SK-N-SH (cell line): ENCODE results near the gene SLC22A7. TPM values are rescaled to one million over a fixed set of nuclear protein-coding genes. Genes with fewer than 3 reads are reported as not detected.

Experiments used
- CTCF ChIA-PET: fragments of 300-600, 350-600 bp; formaldehyde crosslinking; extraction: SDS; loops from one replicate; lab custom pipeline; 2021; lab: Yijun Ruan, JAX
- POLR2A ChIA-PET: fragments of 350-600 bp; sonication (Branson Sonifier 250); formaldehyde crosslinking; extraction: SDS; loops from one replicate; lab custom pipeline; 2020; ENCODE audit warnings: antibody characterized with exemption, inconsistent platforms; lab: Yijun Ruan, JAX
- DNase-seq: peaks from one replicate; pipeline ENCODE4 v3.0.0; 2012
- H2AFZ ChIP-seq: fragments of 200-600 bp; sonication (generic); 2 replicates; pipeline ENCODE4 v1.8.1; 2016; ENCODE audit warnings: antibody characterized with exemption, mild to moderate bottlenecking, low read depth
- H3F3A ChIP-seq: fragments of 200-600 bp; sonication (generic); replicated peaks from 2 replicates; pipeline ENCODE3; 2016; ENCODE audit warnings: antibody characterized with exemption, mild to moderate bottlenecking; ENCODE audit not compliant: insufficient read depth
- H3K27ac ChIP-seq, 2 experiments: fragments of 200-500 bp in 1 of 2; fragments of 200-600 bp in 1 of 2; sonication (Bioruptor generic) in 1 of 2; sonication (generic), shearing (Covaris generic) in 1 of 2; 2 replicates each; pipeline versions ENCODE4 v1.5.1 to v1.6.1; 2014 to 2016; ENCODE audit warnings: low read depth in 2 of 2, inconsistent platforms in 1 of 2, low read length in 1 of 2, mild to moderate bottlenecking in 1 of 2, mixed read lengths in 1 of 2
- H3K27me3 ChIP-seq: fragments of 200-600 bp; sonication (generic), shearing (Covaris generic); 2 replicates; pipeline ENCODE4 v1.6.1; 2016; ENCODE audit warnings: mixed run types; ENCODE audit not compliant: insufficient read depth
- H3K36me3 ChIP-seq, 2 experiments: fragments of 200-500 bp in 1 of 2; fragments of 200-600 bp in 1 of 2; sonication (Bioruptor generic) in 1 of 2; sonication (generic) in 1 of 2; replicated peaks in 1 of 2; 2 replicates each; pipeline versions ENCODE3 to v1.5.1; 2014 to 2016; ENCODE audit warnings: low read length in 1 of 2, mild to moderate bottlenecking in 1 of 2; ENCODE audit not compliant: insufficient read depth in 2 of 2, control insufficient read depth in 1 of 2
- H3K4me1 ChIP-seq, 2 experiments: fragments of 200-500 bp in 1 of 2; fragments of 200-600 bp in 1 of 2; sonication (Bioruptor generic) in 1 of 2; sonication (generic), shearing (Covaris generic) in 1 of 2; 2 replicates each; pipeline versions ENCODE4 v1.5.1 to v1.6.1; 2014 to 2016; ENCODE audit warnings: low read depth in 1 of 2, low read length in 1 of 2, mixed run types in 1 of 2; ENCODE audit not compliant: insufficient read depth in 2 of 2, control insufficient read depth in 1 of 2
- H3K4me2 ChIP-seq: fragments of 200-600 bp; sonication (generic), shearing (Covaris generic); 2 replicates; pipeline ENCODE4 v1.6.1; 2017; ENCODE audit warnings: mixed run types
- H3K4me3 ChIP-seq, 2 experiments: fragments of 200-500 bp in 1 of 2; fragments of 200-600 bp in 1 of 2; sonication (Bioruptor generic) in 1 of 2; sonication (generic), shearing (Covaris generic) in 1 of 2; 2 replicates each; pipeline versions ENCODE4 v1.5.1 to v1.8.1; 2014 to 2016; ENCODE audit warnings: low read depth in 2 of 2, inconsistent platforms in 1 of 2, low read length in 1 of 2, mild to moderate bottlenecking in 1 of 2, mixed read lengths in 1 of 2, moderate library complexity in 1 of 2
- H3K79me2 ChIP-seq: fragments of 200-600 bp; sonication (generic); 2 replicates; pipeline ENCODE4 v1.8.1; 2017; ENCODE audit warnings: mild to moderate bottlenecking; ENCODE audit not compliant: insufficient read depth
- H3K9ac ChIP-seq: fragments of 200-600 bp; sonication (generic); 2 replicates; pipeline ENCODE4 v1.6.1; 2017; ENCODE audit warnings: mixed run types
- H3K9me2 ChIP-seq: fragments of 200-600 bp; sonication (generic); 2 replicates; pipeline ENCODE4 v1.6.1; 2017; ENCODE audit warnings: mixed run types
- H3K9me3 ChIP-seq: fragments of 200-600 bp; sonication (generic); 2 replicates; pipeline ENCODE4 v1.6.1; 2017; ENCODE audit warnings: mixed run types, mild to moderate bottlenecking, moderate library complexity
- H4K20me1 ChIP-seq: fragments of 200-600 bp; sonication (generic); 2 replicates; pipeline ENCODE4 v1.6.1; 2017; ENCODE audit warnings: mild to moderate bottlenecking, mixed run types; ENCODE audit not compliant: insufficient read depth
- ELF1 ChIP-seq: IDR thresholded peaks from 2 replicates; pipeline ENCODE4 v1.4.0; 2012
- FOSL2 ChIP-seq: IDR thresholded peaks from 2 replicates; pipeline ENCODE4 v1.4.0; 2012; ENCODE audit warnings: low read depth, mild to moderate bottlenecking, moderate library complexity, borderline replicate concordance
- FOXJ3 ChIP-seq: sonication (generic); formaldehyde crosslinking; IDR thresholded peaks from 2 replicates; pipeline ENCODE4 v1.5.1; 2020; ENCODE audit warnings: mild to moderate bottlenecking, missing genetic modification reagents
- FOXM1 ChIP-seq: IDR thresholded peaks from 2 replicates; pipeline ENCODE4 v1.4.0; 2012; ENCODE audit warnings: low read depth, mild to moderate bottlenecking
- GABPA ChIP-seq: IDR thresholded peaks from 2 replicates; pipeline ENCODE4 v1.4.0; 2012; ENCODE audit warnings: low read depth, mild to moderate bottlenecking
- IRF3 ChIP-seq: fragments of 150-350 bp; IDR thresholded peaks from 2 replicates; pipeline ENCODE4 v1.6.1; 2016; ENCODE audit warnings: mild to moderate bottlenecking, low read depth, low read length
- NFIC ChIP-seq: IDR thresholded peaks from 2 replicates; pipeline ENCODE4 v1.4.0; 2012; ENCODE audit warnings: borderline replicate concordance
- POLR2AphosphoS5 ChIP-seq: IDR thresholded peaks from 2 replicates; pipeline ENCODE4 v1.6.1; 2012; ENCODE audit warnings: low read depth, low read length
- RAD21 ChIP-seq: IDR thresholded peaks from 2 replicates; pipeline ENCODE4 v1.6.1; 2012; ENCODE audit warnings: mild to moderate bottlenecking, low read length
- RFX5 ChIP-seq: IDR thresholded peaks from 2 replicates; pipeline ENCODE4 v1.6.1; 2012; ENCODE audit warnings: mild to moderate bottlenecking, improper control_type of control experiment, low read length
- RXRA ChIP-seq: IDR thresholded peaks from 2 replicates; pipeline ENCODE4 v1.4.0; 2012; ENCODE audit warnings: low read depth, mild to moderate bottlenecking, borderline replicate concordance
- TAF1 ChIP-seq: IDR thresholded peaks from 2 replicates; pipeline ENCODE4 v1.6.1; 2012; ENCODE audit warnings: low read depth, mild to moderate bottlenecking, low read length, moderate library complexity, borderline replicate concordance
- WGBS: methylation state at CpG from one replicate; pipeline ENCODE4 v1.1.6; 2017; ENCODE audit warnings: low lambda C conversion rate; 5-methylcytosine and 5-hydroxymethylcytosine counted together
- polyA plus RNA-seq, 3 experiments: library from polyadenylated mRNA; depleted of rRNA; stranded (reverse); fragments of >200 nt; gene quantifications; 2 replicates each; pipeline ENCODE4 v1.2.3, GENCODE V29; 2012
- TF ChIP-seq, protein P1 (sequence below): IDR thresholded peaks from 2 replicates; pipeline ENCODE4 v1.6.1; 2012; ENCODE audit warnings: mild to moderate bottlenecking, low read depth, low read length, moderate library complexity
- TF ChIP-seq, protein P2 (sequence below): IDR thresholded peaks from 2 replicates; pipeline ENCODE4 v1.4.0; 2012; ENCODE audit warnings: low read depth

SLC22A7 gene
- polyA plus RNA-seq, 1 of the 3 experiments (the other 2 are of a cell fraction) = not detected

- TF ChIP-seq GABPA = no peak
- no peak for TF ChIP-seq RAD21
- TF ChIP-seq IRF3 = no peak
Observed at GRCh38 chr6:43285832-43286231, 12.2 kb upstream of the SLC22A7 start (continued).

GRCh38 chr6:43286456-43286979 lies 11.5 kb upstream of the SLC22A7 start:
- TF ChIP-seq RFX5 (no peak), FOSL2 (no peak), NFIC (no peak), ELF1 (no peak), TAF1 (no peak), POLR2AphosphoS5 (no peak), FOXJ3 (CRISPR knock-in tag) (no peak), FOXM1 (no peak), RXRA (no peak)
- TF ChIP-seq, protein P1, sequence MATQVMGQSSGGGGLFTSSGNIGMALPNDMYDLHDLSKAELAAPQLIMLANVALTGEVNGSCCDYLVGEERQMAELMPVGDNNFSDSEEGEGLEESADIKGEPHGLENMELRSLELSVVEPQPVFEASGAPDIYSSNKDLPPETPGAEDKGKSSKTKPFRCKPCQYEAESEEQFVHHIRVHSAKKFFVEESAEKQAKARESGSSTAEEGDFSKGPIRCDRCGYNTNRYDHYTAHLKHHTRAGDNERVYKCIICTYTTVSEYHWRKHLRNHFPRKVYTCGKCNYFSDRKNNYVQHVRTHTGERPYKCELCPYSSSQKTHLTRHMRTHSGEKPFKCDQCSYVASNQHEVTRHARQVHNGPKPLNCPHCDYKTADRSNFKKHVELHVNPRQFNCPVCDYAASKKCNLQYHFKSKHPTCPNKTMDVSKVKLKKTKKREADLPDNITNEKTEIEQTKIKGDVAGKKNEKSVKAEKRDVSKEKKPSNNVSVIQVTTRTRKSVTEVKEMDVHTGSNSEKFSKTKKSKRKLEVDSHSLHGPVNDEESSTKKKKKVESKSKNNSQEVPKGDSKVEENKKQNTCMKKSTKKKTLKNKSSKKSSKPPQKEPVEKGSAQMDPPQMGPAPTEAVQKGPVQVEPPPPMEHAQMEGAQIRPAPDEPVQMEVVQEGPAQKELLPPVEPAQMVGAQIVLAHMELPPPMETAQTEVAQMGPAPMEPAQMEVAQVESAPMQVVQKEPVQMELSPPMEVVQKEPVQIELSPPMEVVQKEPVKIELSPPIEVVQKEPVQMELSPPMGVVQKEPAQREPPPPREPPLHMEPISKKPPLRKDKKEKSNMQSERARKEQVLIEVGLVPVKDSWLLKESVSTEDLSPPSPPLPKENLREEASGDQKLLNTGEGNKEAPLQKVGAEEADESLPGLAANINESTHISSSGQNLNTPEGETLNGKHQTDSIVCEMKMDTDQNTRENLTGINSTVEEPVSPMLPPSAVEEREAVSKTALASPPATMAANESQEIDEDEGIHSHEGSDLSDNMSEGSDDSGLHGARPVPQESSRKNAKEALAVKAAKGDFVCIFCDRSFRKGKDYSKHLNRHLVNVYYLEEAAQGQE = no peak
- TF ChIP-seq, protein P2, sequence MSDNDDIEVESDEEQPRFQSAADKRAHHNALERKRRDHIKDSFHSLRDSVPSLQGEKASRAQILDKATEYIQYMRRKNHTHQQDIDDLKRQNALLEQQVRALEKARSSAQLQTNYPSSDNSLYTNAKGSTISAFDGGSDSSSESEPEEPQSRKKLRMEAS = no peak
- TF ChIP-seq, all 33 proteins: peak for 0
- Histone ChIP-seq H3K27ac (no peak overlapping the region), H3K27me3 (no peaks in the 10 kb centered on the region), H3K4me3 (no peak overlapping the region), H4K20me1 (no peaks in the 10 kb centered on the region), H3K9me2 (no peaks in the 10 kb centered on the region), H2AFZ (no peak overlapping the region), H3K9me3 (no peaks in the 10 kb centered on the region), H3K79me2 (no peaks in the 10 kb centered on the region), H3K9ac (no peak overlapping the region), H3F3A (no peaks in the 10 kb centered on the region), H3K36me3 (no peaks in the 10 kb centered on the region), H3K4me2 (no peak overlapping the region), H3K4me1 (no peaks in the 10 kb centered on the region)
- POLR2A ChIA-PET = no interaction called here
- DNase-seq = no peak
- CTCF ChIA-PET = interaction anchor here (1.3 to 2.7 kb wide), 2 partner anchors 11 to 58 kb away, joined by 3 to 8 read pairs; no protein-coding TSS in a partner anchor
- WGBS = 85% methylated on average over 6 of the region's 6 CpGs
